Testis (tissue), 2 donors: ENCODE measurements around the gene CALM3.

ENCODE experiments used
- CTCF ChIP-seq, 3 experiments: fragments of 450-650 bp in 2 of 3; fragments of 200-600 bp in 1 of 3; sonication (generic) in 1 of 3; IDR thresholded peaks; one replicate each; pipeline ENCODE4 v1.5.1; 2016 to 2019; ENCODE audit warnings: antibody characterized with exemption in 3 of 3, mild to moderate bottlenecking in 2 of 3, moderate library complexity in 1 of 3
- POLR2A ChIP-seq: fragments of 450-650 bp; IDR thresholded peaks from one replicate; pipeline ENCODE4 v1.6.1; 2017; ENCODE audit warnings: antibody characterized with exemption, mild to moderate bottlenecking, moderate library complexity

GRCh38 chr19:46603752-46604231 lies 2.7 kb downstream of the CALM3 start:
- TF ChIP-seq CTCF (IDR thresholded peaks at IDR 0.05), result no peak
- no peak for TF ChIP-seq POLR2A
